K562 (cell line): ENCODE data around the gene MED15. TPM values are rescaled to one million over a fixed set of nuclear protein-coding genes. Genes with fewer than 3 reads are reported as not detected.

Experiments used
- HDAC2 ChIP-seq: fragments of 450-650 bp; IDR thresholded peaks from 2 replicates; pipeline ENCODE4 v1.6.1; 2016; ENCODE audit warnings: mild to moderate bottlenecking
- HLTF ChIP-seq: fragments of 450-650 bp; IDR thresholded peaks from 2 replicates; pipeline ENCODE4 v1.6.1; 2016
- KDM5B ChIP-seq: fragments of 200-600 bp; sonication (generic); IDR thresholded peaks from 2 replicates; pipeline ENCODE4 v1.6.1; 2012; ENCODE audit warnings: low read depth, mild to moderate bottlenecking, moderate library complexity, low read length, control low read depth, inconsistent platforms; ENCODE audit not compliant: insufficient replicate concordance
- OTX1 ChIP-seq: fragments of 450-650 bp; formaldehyde crosslinking; IDR thresholded peaks from 2 replicates; pipeline ENCODE4 v1.4.0; 2022; ENCODE audit warnings: mild to moderate bottlenecking
- THAP7 ChIP-seq: fragments of 250-450 bp; sonication (Bioruptor Pico); IDR thresholded peaks from 2 replicates; pipeline ENCODE4 v1.5.0; 2021
- TSC22D4 ChIP-seq: fragments of 450-650 bp; IDR thresholded peaks from 2 replicates; pipeline ENCODE4 v1.6.1; 2016; ENCODE audit warnings: missing genetic modification characterization, missing biosample characterization, control low read depth
- U2AF1 ChIP-seq: fragments of 200-400 bp; formaldehyde crosslinking; optimal IDR thresholded peaks from 2 replicates; pipeline ENCODE3; 2017; ENCODE audit warnings: mild to moderate bottlenecking, low read depth, low read length, moderate library complexity
- ZFP30 ChIP-seq: fragments of 250-450 bp; sonication (Bioruptor Pico); IDR thresholded peaks from 2 replicates; pipeline ENCODE4 v1.8.0; 2022; ENCODE audit warnings: moderate library complexity, mild to moderate bottlenecking, inconsistent platforms, borderline replicate concordance
- ZNF143 ChIP-seq: sonication (generic); formaldehyde crosslinking; IDR thresholded peaks from 2 replicates; pipeline ENCODE4 v1.9.0; 2022; ENCODE audit warnings: mild to moderate bottlenecking, missing genetic modification reagents
- polyA plus RNA-seq, 8 experiments: library from polyadenylated mRNA; depleted of rRNA in 4 of 8; stranded (reverse) in 5 of 8; unstranded in 3 of 8; fragments of >200 nt; fragmentation: Nextera tagmentation in 2 of 8; fragmentation: Illumina TruSeq in 1 of 8; extraction: Ambion mirVana in 2 of 8; extraction: Trizol in 1 of 8; gene quantifications; 2 replicates each; pipeline versions ENCODE4 v1.2.1 to v1.2.3, GENCODE V29; 2011 to 2014; ENCODE audit warnings: inconsistent platforms in 1 of 8, missing spikeins in 1 of 8
- total RNA-seq, 7 experiments: library from RNA; depleted of rRNA in 6 of 7; stranded (reverse); fragments of >200 nt in 6 of 7; fragmentation: Illumina TruSeq in 2 of 7; extraction: Trizol in 2 of 7; gene quantifications; 2 replicates each; pipeline versions ENCODE4 v1.2.1 to v1.2.3, GENCODE V29; 2011 to 2021; ENCODE audit warnings: low replicate concordance in 1 of 7
- TF ChIP-seq, protein P1 (sequence below), 2 experiments: fragments of 450-650 bp; IDR thresholded peaks; 2 replicates each; pipeline ENCODE4 v1.6.1; 2016; ENCODE audit warnings: mild to moderate bottlenecking in 2 of 2, borderline replicate concordance in 1 of 2, low read depth in 1 of 2, moderate library complexity in 1 of 2
- TF ChIP-seq, protein P2 (sequence below): fragments of 200-400 bp; formaldehyde crosslinking; IDR thresholded peaks from 2 replicates; pipeline ENCODE4 v1.6.1; 2017; ENCODE audit warnings: mild to moderate bottlenecking, low read depth, low read length, moderate library complexity
- TF ChIP-seq, protein P3 (sequence below): fragments of 450-650 bp; formaldehyde crosslinking; IDR thresholded peaks from 2 replicates; pipeline ENCODE4 v1.4.0; 2020; ENCODE audit warnings: mild to moderate bottlenecking, moderate library complexity

Gene MED15
- total and polyA plus RNA-seq, 9 of the 15 experiments (the other 6 are each of a cell fraction or from before 2014, with no cell fraction given) = 4.0 to 271 (median 60.1) TPM

DNA sequence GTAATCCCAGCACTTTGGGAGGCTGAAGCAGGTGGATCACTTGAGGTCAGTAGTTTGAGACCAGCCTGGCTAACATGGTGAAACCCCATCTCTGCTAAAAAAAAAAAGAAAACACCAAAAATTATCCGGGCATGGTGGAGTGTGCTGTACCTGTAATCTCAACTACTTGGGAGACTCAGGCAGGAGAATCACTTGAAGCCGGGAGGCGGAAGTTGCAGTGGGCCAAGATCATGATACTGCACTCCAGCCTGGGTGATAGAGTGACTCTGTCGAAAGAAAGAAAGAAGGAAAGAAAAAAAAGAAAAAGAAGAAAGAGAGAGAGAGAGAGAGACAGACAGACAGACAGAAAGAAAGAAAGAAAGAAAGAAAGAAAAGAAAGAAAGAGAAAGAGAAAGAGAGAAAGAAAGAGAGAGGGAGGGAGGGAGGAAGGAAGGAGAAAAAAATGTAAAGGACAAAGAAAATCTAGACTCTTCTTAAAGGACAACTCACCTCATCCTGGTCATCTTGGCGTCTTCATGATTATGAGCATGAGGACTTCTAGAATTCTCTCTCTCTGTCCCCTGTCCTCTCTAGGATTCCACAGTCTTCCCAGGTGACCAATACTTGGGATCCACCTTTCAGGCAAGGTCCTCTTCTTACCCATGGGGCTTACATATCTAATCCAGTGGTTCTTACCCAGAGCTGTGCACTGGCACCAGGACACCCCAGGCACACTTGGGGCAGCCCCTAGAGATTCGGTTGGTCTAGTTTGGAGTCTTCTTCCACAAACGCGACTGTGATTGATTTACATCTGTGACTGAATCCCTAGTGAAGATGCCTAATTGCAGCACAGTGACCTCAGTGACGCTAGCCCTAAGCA lies 120.9 kb downstream of the MED15 start (continued):
- TF ChIP-seq, protein P1, sequence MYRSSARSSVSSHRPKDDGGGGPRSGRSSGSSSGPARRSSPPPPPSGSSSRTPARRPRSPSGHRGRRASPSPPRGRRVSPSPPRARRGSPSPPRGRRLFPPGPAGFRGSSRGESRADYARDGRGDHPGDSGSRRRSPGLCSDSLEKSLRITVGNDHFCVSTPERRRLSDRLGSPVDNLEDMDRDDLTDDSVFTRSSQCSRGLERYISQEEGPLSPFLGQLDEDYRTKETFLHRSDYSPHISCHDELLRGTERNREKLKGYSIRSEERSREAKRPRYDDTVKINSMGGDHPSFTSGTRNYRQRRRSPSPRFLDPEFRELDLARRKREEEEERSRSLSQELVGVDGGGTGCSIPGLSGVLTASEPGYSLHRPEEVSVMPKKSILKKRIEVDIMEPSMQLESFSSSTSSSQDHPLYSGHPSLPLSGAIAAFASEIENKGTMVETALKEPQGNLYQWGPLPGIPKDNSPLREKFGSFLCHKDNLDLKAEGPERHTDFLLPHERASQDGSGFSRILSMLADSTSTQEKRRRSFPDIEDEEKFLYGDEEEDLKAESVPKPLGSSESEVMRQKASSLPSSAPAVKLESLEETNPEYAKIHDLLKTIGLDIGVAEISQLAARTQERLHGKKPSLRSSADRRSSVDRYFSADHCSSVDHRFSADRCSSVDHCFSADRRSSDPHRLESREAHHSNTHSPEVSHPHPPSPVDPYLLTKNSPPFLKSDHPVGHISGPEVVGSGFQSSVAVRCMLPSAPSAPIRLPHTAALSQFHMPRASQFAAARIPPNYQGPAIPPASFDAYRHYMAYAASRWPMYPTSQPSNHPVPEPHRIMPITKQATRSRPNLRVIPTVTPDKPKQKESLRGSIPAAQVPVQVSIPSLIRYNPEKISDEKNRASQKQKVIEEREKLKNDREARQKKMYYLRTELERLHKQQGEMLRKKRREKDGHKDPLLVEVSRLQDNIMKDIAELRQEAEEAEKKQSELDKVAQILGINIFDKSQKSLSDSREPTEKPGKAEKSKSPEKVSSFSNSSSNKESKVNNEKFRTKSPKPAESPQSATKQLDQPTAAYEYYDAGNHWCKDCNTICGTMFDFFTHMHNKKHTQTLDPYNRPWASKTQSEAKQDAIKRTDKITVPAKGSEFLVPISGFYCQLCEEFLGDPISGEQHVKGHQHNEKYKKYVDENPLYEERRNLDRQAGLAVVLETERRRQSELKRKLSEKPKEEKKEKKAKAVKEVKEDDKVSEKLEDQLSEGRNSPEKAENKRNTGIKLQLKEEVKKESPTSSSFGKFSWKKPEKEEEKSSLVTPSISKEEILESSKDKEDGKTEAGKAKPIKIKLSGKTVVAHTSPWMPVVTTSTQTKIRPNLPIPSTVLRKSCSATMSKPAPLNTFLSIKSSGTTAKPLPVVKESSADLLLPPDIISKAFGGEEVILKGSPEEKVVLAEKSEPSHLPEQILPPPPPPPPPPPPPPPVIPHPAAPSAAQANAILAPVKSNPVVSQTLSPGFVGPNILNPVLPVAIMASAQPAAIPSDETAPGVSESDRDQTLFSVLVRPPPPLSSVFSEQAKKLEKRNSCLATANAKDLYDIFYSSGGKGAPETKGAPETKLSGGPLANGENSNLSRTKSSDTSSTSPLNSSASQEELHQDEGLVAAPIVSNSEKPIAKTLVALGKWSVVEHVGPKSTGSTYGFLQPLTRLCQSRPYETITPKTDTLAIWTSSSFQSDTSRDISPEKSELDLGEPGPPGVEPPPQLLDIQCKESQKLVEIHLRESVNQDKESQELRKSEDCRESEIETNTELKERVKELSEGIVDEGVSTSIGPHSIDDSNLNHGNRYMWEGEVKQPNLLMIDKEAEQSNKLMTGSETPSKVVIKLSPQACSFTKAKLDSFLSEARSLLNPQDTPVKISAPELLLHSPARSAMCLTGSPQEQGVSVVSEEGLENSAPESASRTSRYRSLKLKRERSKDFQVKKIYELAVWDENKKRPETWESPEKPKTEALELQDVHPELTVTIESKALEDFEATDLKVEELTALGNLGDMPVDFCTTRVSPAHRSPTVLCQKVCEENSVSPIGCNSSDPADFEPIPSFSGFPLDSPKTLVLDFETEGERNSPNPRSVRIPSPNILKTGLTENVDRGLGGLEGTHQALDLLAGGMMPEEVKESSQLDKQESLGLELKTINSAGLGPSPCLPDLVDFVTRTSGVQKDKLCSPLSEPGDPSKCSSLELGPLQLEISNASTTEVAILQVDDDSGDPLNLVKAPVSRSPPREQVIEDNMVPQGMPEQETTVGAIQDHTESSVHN (IDR thresholded peaks at IDR 0.05; ENCODE audit: borderline replicate concordance in 1 of 2, low read depth in 1 of 2) = no peak
- TF ChIP-seq U2AF1 (no peak), THAP7 (CRISPR knock-in tag) (no peak), HLTF (peak; percentile 90; the same call in 1 of the 2 replicates), OTX1 (CRISPR knock-in tag) (peak; percentile 93), KDM5B (no peak), ZFP30 (CRISPR knock-in tag) (no peak), ZNF143 (CRISPR knock-in tag) (no peak), HDAC2 (no peak), TSC22D4 (tag) (peak; percentile 77; the same call in 1 of the 2 replicates)
- TF ChIP-seq, protein P2, sequence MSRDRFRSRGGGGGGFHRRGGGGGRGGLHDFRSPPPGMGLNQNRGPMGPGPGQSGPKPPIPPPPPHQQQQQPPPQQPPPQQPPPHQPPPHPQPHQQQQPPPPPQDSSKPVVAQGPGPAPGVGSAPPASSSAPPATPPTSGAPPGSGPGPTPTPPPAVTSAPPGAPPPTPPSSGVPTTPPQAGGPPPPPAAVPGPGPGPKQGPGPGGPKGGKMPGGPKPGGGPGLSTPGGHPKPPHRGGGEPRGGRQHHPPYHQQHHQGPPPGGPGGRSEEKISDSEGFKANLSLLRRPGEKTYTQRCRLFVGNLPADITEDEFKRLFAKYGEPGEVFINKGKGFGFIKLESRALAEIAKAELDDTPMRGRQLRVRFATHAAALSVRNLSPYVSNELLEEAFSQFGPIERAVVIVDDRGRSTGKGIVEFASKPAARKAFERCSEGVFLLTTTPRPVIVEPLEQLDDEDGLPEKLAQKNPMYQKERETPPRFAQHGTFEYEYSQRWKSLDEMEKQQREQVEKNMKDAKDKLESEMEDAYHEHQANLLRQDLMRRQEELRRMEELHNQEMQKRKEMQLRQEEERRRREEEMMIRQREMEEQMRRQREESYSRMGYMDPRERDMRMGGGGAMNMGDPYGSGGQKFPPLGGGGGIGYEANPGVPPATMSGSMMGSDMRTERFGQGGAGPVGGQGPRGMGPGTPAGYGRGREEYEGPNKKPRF = no peak
- TF ChIP-seq, protein P3, sequence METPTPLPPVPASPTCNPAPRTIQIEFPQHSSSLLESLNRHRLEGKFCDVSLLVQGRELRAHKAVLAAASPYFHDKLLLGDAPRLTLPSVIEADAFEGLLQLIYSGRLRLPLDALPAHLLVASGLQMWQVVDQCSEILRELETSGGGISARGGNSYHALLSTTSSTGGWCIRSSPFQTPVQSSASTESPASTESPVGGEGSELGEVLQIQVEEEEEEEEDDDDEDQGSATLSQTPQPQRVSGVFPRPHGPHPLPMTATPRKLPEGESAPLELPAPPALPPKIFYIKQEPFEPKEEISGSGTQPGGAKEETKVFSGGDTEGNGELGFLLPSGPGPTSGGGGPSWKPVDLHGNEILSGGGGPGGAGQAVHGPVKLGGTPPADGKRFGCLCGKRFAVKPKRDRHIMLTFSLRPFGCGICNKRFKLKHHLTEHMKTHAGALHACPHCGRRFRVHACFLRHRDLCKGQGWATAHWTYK (CRISPR knock-in tag) = no peak
